ENCODE data around the gene FIGNL2.

DNA sequence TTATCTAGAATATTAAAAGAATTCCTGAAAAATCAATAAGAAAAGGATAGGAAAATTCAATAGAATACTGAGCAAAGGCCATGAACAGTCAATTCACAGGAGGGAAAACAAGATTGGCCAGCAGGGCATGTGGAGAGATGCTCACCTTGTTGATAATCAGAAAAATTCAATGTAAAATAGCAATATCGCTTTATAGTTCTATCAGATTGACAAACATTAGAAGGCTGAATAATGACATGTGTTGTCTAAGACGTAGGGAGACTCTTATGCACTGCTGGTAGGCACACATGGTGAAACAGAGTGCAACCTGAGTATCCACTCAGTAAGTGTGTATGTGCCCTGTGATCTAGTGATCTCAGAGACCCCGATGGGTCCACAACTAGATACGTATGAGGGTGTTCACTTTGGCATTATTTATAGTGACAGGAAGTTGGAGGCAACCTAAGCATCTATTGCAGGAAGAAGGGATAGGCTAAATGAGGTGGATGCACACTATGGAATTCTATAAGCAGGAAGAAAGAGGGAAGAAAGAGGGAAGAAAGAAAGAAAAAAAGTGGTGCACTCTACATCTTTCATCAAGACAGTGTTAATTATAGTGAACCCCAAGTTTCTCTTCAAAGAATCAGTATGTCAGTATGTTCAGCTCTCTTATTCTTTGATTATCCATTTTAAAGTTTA is 35.6 kb upstream of the FIGNL2 start:
- TF ChIP-seq, protein P1, sequence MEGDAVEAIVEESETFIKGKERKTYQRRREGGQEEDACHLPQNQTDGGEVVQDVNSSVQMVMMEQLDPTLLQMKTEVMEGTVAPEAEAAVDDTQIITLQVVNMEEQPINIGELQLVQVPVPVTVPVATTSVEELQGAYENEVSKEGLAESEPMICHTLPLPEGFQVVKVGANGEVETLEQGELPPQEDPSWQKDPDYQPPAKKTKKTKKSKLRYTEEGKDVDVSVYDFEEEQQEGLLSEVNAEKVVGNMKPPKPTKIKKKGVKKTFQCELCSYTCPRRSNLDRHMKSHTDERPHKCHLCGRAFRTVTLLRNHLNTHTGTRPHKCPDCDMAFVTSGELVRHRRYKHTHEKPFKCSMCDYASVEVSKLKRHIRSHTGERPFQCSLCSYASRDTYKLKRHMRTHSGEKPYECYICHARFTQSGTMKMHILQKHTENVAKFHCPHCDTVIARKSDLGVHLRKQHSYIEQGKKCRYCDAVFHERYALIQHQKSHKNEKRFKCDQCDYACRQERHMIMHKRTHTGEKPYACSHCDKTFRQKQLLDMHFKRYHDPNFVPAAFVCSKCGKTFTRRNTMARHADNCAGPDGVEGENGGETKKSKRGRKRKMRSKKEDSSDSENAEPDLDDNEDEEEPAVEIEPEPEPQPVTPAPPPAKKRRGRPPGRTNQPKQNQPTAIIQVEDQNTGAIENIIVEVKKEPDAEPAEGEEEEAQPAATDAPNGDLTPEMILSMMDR (IDR thresholded peaks at IDR 0.05): no peak
- TF ChIP-seq POLR2A (IDR thresholded peaks at IDR 0.05): no peak

Data from right lobe of liver (tissue), 4 donors.